HG02938 (cell line): ENCODE results near the gene IPCEF1.
"Not testable (repeated sequence)": the region's sequence is repeated elsewhere in the genome, so short reads cannot be mapped to it uniquely, and the experiment has no call there.

Experiments used
- ATAC-seq: cut with Tn5 transposase; IDR thresholded peaks from one replicate; pipeline ENCODE4 v1.9.1; 2021; ENCODE audit warnings: mild to moderate bottlenecking, moderate library complexity; ENCODE audit not compliant: unreplicated experiment

Gene IPCEF1

DNA sequence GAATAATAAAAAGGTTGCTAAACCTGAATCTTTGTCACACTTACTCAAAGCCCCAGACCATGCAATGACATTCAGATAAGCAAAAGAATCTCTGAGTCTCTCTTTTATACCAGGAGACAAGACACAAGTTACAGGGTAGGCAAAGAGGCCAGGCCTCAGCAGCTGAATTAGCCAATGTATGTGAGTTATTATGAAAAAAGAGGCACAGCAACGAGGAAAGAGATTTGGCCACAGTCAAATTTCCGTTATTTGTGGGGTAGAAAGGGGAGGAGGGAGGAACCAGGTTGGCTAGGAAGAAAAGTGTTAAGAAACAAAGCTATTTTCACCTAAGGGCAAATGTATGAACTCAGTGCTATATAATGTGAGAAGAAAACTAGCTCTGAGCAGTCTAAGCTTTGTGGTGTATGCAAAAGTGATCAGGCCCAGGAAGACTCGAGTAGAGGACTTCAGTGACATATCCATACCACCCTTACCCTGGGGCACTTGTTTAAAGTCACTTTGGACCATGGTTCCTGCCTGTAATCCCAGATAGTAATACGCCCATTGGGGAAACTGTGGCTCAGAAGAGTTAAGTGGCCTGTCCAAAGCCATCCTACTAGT is 19.1 kb downstream of the IPCEF1 start:
- ATAC-seq: no peak

DNA sequence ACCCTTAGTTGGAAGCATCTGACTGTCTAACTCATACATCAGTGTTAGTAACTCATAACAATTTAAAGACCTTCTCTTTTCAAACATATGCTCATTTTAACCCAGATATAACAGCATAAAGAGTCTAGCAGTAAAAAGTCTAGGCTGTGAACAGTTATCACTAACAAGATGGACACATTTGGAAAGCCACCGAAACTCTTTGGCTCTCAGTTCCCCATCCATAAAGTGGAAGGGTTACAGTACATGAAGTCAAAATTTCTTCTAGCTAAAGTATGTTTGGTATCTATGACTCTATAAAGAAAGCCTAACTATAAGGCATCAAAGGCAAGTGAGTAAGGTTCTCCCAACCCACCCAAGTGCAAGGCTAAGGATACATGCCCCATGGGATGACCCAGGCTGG is 22.5 kb downstream of the IPCEF1 start:
- not testable (repeated sequence) for ATAC-seq

GRCh38 chr6:154331750-154332149 is 24.9 kb downstream of the IPCEF1 start:
- ATAC-seq: no peak

- no peak for ATAC-seq
These were observed 27.0 kb downstream of the IPCEF1 start for GRCh38 chr6:154329350-154330170.

GRCh38 chr6:154327313-154327712 is 29.3 kb downstream of the IPCEF1 start:
- ATAC-seq: not testable (repeated sequence)

DNA sequence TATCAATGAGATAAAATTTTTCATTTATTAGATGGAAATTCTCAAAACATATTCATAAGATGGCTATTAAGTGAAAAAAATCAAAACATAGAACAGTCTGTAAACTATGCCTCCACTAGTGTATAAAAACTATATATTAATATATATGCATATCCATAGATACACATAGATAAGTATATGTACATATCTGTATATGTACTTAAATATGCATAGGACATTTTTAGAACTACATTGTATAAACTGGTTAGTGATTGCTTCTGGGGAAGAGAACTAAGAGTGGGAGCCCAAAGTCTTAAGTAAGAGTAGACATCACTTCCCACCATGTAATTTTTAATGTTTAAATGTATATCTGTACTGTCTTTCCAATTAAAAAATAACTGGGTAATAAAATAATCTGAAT is 31.5 kb downstream of the IPCEF1 start:
- ATAC-seq: no peak

- ATAC-seq: no peak
These were observed 36.4 kb downstream of the IPCEF1 start for GRCh38 chr6:154320181-154320580.

GRCh38 chr6:154319231-154319858 is 37.3 kb downstream of the IPCEF1 start:
- ATAC-seq: peak; percentile 51

DNA sequence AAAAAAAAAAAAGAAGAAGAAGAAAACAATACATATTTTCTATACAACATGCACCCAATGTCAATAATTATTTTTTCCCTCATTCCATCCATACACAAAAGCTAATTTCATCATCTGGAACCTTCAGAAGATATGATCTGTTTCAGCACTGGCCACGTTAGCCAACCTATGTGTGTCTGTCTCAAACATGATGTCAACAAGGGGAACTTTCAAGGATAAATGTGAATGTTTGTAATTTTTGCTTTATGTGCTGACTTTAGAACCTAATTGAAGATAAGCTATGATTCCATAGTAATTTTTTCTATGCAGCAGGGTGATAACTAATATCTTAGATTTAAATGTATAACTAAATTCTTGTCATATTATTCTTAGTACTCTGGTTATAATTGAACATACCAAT is 37.9 kb downstream of the IPCEF1 start:
- no peak for ATAC-seq

GRCh38 chr6:154316131-154316530 is 40.5 kb downstream of the IPCEF1 start:
- no peak for ATAC-seq

DNA sequence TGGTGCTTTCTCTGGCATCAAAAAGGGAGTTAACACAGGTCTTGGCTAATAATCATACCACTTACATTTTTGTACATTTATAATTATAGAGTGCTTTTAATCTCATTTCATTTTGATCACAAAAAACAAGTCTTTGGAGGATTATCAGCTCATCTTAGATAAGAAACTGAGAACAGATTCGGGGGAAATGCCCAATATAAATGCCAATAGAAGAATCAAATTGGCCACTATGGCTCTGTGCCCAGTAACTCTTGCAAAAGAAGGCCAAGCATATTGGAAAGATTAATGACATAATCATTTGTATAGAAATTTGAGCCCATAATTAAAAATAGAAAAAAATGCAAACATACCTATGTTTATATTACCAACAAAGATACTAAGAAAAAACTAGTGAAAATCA is 42.5 kb downstream of the IPCEF1 start:
- ATAC-seq: no peak

DNA sequence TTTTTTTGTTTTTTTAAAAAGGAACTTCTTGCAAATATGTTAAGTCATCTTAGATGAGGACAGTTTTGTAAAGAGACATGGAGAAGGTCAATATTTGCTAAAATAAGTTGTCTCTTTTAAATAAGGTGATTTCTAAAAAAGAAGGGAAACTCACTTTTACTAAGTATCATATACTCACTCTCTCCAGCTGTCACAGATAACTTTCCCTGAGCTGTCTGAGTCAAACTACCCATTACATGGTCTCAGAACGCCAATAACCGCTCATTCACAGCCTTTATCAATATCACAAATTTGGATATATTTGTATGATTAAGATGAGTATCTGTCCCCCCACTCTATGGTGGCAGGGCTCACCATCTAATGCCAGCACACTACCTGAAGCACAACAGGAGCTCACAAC is 47.6 kb downstream of the IPCEF1 start:
- ATAC-seq: no peak

- ATAC-seq: no peak
These were observed 48.7 kb downstream of the IPCEF1 start for GRCh38 chr6:154307696-154308425.

DNA sequence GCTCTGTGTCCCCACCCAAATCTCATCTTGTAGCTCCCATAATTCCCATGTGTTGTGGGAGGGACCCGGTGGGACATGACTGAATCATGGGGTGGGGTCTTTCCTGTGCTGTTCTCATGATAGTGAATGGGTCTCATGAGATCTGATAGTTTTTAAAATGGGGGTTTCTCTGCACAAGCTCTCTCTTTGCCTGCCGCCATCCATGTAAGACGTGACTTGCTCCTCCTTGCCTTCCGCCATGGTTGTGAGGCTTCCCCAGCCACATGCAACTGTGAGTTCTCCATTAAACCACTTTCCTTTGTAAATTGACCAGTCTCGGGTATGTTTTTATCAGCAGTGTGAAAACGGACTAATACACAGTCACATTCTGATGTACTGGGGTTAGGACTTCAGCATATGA is 49.5 kb downstream of the IPCEF1 start:
- not testable (repeated sequence) for ATAC-seq

GRCh38 chr6:154306696-154307095 is 49.9 kb downstream of the IPCEF1 start:
- ATAC-seq: peak; percentile 61

GRCh38 chr6:154304191-154304590 is 52.4 kb downstream of the IPCEF1 start:
- no peak for ATAC-seq

- not testable (repeated sequence) for ATAC-seq
These were observed 53.0 kb downstream of the IPCEF1 start for GRCh38 chr6:154303642-154304041.

GRCh38 chr6:154301839-154302752 is 54.5 kb downstream of the IPCEF1 start:
- ATAC-seq: peak; percentile 89

DNA sequence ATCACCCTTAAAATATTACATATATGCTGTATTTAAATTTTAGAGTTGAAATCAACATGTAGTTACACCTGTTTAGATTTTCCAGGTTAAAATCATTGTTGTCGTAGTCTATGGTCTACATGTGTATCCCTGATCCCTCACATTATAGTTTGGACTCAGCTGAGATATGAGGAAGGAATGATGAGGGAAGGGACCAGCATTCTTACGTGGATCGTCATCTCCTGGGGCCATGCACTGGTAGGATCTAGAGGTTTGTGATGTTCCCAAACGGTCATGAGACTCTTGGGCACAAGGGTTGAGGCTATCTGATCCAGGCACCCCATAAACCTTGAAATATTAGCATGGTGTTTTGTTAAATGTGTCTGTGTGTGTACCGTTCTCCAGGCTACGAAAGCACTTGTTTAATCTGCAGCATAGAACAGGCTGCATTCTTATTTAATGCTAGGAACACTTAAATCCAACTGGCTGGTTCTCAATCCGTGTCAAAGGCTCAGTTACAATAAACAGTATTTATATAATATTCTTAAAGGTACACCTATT is 55.4 kb downstream of the IPCEF1 start:
- no peak for ATAC-seq

GRCh38 chr6:154298297-154298696 is 58.3 kb downstream of the IPCEF1 start:
- ATAC-seq: peak; percentile 38
